CD4-positive, alpha-beta T cell treated with Interleukin-6 for 4 hours (primary cell): ENCODE measurements around the gene LMOD3.
A peak's percentile ranks its signal among the peaks of the same experiment; 100 is the strongest.

Experiments used
- DNase-seq: peaks from one replicate; pipeline ENCODE4 v3.0.0-alpha.2; 2020; ENCODE audit warnings: mixed read lengths

The LMOD3 gene

GRCh38 chr3:69090021-69090420 is 32.4 kb downstream of the LMOD3 start:
- no peak for DNase-seq

GRCh38 chr3:69088063-69088462 is 34.3 kb downstream of the LMOD3 start:
- no peak for DNase-seq

GRCh38 chr3:69087030-69087791 is 35.2 kb downstream of the LMOD3 start:
- no peak for DNase-seq

GRCh38 chr3:69085833-69086722 is 36.3 kb downstream of the LMOD3 start:
- peak; percentile 92 for DNase-seq

GRCh38 chr3:69085168-69085832 is 37.1 kb downstream of the LMOD3 start:
- peak; percentile 37 for DNase-seq

- DNase-seq, result peak; percentile 94
Measured at GRCh38 chr3:69084326-69085167, 37.8 kb downstream of the LMOD3 start, which contains the start of gene ARL6IP5. Gene ARL6IP5, plus strand, starts transcription at chr3:69084937. Its CDS starts 111 bp downstream, at chr3:69085048.

GRCh38 chr3:69082805-69083204 is 39.6 kb downstream of the LMOD3 start:
- DNase-seq, result peak; percentile 62

GRCh38 chr3:69082361-69082760 is 40.0 kb downstream of the LMOD3 start:
- peak; percentile 32 for DNase-seq

- DNase-seq, result no peak
Measured at GRCh38 chr3:69081583-69082262, 40.7 kb downstream of the LMOD3 start.

- DNase-seq, result peak; percentile 97
Measured at GRCh38 chr3:69080233-69080920, 42.0 kb downstream of the LMOD3 start, which contains the start of gene UBA3. Gene UBA3, minus strand, starts transcription at chr3:69080365. Its CDS starts 12 bp downstream, at chr3:69080353.

- peak; percentile 14 for DNase-seq
Measured at GRCh38 chr3:69079269-69080159, 42.9 kb downstream of the LMOD3 start.

- DNase-seq, result no peak
Measured at GRCh38 chr3:69072928-69073327, 49.5 kb downstream of the LMOD3 start.

GRCh38 chr3:69066121-69066520 is 56.3 kb downstream of the LMOD3 start:
- DNase-seq, result no peak

- DNase-seq, result peak; percentile 44
Measured at GRCh38 chr3:69065318-69065964, 57.0 kb downstream of the LMOD3 start.

- DNase-seq, result no peak
Measured at GRCh38 chr3:69063636-69064035, 58.8 kb downstream of the LMOD3 start.

- no peak for DNase-seq
Measured at GRCh38 chr3:69059688-69060087, 62.7 kb downstream of the LMOD3 start.

- DNase-seq, result no peak
Measured at GRCh38 chr3:69058947-69059224, 63.5 kb downstream of the LMOD3 start.

- peak; percentile 25 for DNase-seq
Measured at GRCh38 chr3:69058180-69058946, 64.0 kb downstream of the LMOD3 start.
